Retinal pigment epithelial cell (primary cell): ENCODE data around the gene ZWINT.

Experiments
- DNase-seq: peaks from one replicate; pipeline ENCODE4 v3.0.0-alpha.2; 2010; ENCODE audit warnings: low read depth
- H3K4me3 ChIP-seq: 2 replicates; pipeline ENCODE4 v1.5.1; 2011; ENCODE audit warnings: mild to moderate bottlenecking, low read length, control low read depth, moderate library complexity
- TF ChIP-seq, protein P1 (sequence below): conservative IDR thresholded peaks from 2 replicates; pipeline ENCODE4 v1.5.1; 2011; ENCODE audit warnings: low read depth, low read length, control low read depth, inconsistent platforms

The ZWINT gene, protein sequence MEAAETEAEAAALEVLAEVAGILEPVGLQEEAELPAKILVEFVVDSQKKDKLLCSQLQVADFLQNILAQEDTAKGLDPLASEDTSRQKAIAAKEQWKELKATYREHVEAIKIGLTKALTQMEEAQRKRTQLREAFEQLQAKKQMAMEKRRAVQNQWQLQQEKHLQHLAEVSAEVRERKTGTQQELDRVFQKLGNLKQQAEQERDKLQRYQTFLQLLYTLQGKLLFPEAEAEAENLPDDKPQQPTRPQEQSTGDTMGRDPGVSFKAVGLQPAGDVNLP

DNA sequence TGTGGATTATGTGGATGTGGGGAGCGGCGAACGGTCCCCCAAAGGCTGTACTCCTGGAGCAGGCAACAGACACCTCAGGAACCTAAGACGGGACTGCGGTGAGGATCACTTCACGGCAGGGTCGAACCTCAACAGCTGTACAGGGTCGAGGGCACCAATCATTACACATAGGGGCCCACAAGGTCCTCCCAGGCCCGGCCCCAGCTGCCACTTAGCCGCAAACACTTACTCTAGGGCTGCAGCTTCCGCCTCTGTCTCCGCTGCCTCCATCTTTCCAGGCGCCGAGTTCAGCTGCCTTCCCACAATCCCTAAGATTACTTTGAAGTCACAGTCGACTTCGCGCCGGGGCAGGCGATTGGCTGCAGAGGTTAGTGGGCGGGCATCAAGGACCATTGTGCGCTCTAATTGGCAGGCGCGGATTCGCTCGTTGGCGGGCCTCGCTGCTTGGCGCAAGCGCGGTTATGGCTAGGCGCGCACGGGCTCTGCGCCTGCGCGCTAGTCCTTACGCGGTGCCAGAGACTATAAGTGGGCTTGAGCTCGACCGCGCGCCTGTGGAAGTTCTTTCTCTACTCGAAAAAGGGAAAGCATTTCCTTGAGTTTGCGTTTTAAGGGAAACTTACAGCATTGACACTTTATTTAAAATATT, at the start of gene ZWINT:
Gene ZWINT, minus strand, starts transcription at position 293 of the 646 bp plus-strand sequence. Its CDS starts 23 bp downstream, at position 270.
- H3K4me3 ChIP-seq: peak within 1 kb of the TSS; percentile 95
- TF ChIP-seq, protein P1, sequence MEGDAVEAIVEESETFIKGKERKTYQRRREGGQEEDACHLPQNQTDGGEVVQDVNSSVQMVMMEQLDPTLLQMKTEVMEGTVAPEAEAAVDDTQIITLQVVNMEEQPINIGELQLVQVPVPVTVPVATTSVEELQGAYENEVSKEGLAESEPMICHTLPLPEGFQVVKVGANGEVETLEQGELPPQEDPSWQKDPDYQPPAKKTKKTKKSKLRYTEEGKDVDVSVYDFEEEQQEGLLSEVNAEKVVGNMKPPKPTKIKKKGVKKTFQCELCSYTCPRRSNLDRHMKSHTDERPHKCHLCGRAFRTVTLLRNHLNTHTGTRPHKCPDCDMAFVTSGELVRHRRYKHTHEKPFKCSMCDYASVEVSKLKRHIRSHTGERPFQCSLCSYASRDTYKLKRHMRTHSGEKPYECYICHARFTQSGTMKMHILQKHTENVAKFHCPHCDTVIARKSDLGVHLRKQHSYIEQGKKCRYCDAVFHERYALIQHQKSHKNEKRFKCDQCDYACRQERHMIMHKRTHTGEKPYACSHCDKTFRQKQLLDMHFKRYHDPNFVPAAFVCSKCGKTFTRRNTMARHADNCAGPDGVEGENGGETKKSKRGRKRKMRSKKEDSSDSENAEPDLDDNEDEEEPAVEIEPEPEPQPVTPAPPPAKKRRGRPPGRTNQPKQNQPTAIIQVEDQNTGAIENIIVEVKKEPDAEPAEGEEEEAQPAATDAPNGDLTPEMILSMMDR: no peak
- peak; percentile 89 for DNase-seq

DNA sequence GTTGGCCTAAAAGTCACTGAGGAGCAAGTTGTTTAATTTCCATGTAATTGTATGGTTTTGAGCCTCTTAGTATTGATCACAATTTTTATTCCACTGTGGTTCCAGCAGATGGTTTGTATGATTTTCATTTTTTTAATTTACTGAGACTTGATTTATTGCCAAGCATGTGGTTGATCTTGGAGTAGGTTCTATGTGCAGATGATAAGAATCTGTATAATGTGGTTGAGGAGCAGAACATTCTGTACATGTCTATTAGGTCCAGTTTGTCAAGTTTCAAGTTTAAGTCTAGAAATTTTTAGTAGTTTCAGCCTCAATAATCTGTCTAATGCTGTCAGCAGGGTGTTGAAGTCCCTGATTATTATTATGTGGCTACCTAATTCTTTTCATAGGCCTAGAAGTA, 22.7 kb upstream of the ZWINT start:
- DNase-seq: peak; percentile 6
- TF ChIP-seq, protein P1: no peak
- no peak overlapping the region for H3K4me3 ChIP-seq

DNA sequence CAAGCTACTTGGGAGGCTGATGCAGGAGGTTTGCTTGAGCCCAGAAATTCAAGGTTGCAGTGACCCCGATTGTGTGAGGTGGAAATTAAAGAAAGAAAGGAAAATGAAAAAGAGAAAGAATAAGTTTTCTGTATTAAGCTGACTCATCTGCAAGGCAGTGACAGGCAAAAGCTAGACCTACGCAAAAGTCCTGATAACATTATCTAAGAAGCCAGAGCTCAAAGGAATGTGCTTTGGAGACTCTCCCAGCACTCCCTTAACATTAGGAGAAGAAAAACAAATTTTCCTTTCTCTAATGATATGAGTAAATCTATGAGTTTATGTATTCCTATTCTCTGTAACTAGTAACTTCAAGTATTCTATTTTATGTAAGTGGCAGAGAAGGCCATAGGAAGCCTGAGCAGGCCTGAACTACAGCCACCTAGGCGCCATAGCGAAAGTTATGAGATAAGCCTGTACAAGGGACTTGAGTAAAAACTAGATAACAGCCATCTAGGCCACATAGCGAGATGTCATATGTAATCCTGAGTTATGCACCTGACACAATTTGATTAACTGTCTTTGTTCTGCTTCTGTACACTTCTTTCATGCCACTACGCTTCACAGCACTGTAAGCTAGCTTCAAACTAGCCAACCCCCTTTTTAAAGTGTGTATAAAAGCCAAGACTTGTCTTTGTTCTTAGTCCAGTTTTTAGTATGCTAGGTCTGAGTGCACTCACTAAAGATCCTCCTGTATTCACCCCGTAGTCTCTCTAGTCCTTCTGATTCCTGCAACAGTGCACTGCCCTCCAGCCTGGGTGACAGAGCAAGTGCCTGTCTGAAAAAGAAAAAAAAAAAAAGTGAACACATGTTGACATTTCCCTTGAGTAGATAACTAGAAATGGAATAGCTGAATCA, 9.4 kb upstream of the ZWINT start:
- no peak overlapping the region for H3K4me3 ChIP-seq

DNA sequence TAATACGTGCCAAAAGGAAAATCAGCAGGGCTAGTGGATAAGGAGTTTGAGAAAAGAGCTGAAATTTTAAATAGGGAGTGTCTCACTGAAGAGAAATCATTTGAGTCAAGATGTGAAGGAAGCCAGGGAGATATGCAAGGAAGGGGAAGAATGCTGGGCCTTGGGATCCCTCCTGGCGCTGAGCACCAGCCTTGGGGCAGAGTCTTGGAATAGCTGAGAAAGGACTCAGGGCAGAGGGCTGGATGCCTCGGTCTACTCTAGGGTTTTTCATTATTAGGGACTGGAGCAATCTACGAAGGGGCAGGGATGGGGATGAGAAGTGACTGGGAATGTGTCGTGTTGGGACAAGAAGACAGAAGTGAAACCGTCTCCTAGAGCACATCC, 484 bp downstream of the ZWINT start:
- peak overlapping the region; percentile 95 for H3K4me3 ChIP-seq
- TF ChIP-seq, protein P1: no peak
- no peak for DNase-seq

More for the DNA sequence above, 9.4 kb upstream of the ZWINT start:
- no peak for DNase-seq
- TF ChIP-seq, protein P1: no peak

DNA sequence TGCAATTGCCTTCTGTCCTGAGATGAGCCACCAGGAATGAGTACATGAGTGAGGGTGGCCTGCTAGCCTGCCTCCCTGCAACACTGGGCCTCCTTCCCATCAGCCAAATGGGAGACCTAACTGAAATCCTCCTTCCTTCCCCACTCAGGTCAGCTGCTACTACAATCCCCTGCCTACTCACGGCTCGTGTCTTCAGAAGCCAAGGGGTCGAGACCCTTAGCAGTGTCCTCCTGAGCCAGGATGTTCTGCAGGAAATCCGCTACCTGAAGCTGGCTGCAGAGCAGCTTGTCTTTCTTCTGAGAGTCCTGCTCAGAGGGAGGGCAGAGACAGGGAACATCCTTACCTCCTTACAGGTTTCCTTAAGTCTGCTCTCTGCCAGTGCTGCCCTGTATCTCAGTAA, 1.2 kb downstream of the ZWINT start:
- peak overlapping the region; percentile 95 for H3K4me3 ChIP-seq
- DNase-seq: no peak
- TF ChIP-seq, protein P1: no peak

DNA sequence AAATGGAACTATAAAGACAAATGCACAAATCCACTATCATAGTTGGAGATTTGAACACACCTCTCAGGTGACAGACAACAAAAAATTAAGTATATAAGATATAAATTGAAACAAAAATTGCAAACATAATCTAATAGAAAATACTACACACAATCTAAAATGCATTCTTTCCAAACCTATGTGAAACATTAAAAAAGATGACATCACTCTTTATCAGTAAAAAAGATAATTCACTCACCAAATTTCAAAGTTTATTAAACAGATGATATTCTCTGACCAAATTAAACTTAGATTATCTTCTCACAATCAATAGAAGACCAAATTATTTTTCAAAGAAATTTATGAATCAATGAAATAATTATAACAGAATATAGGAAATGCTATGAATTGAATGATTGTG, 4.0 kb downstream of the ZWINT start:
- no peak for DNase-seq
- TF ChIP-seq, protein P1: no peak
- H3K4me3 ChIP-seq: no peak overlapping the region
